ENCODE results near the gene USP54. TPM values are rescaled to one million over a fixed set of nuclear protein-coding genes. Genes with fewer than 3 reads are reported as not detected.

USP54 gene
- total and polyA plus RNA-seq, 4 donors = 1.3 to 10.4 (median 6.3) TPM

DNA sequence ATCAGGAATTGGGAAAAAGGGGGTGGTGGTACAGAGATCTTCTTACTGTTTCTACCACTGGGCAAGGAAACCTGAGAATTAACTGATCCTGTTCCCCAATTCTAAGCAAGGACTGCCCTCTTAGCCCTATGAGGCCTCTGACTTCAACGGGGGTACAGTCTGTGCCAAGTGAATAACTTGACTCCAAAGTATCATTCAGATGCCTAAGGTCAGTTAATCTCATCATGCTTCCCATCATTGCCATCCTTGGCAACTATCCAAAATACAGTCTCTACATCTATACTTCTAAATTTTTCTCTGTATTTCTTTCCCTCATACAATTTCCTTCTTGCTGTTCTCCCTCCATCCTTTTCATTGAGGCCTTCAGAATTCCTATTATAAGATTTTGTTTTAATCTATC, 105.8 kb downstream of the USP54 start:
- WGBS = 58% methylated on average over 1 of the region's 1 CpG
- TF ChIP-seq TAF1 (conservative IDR thresholded peaks at IDR 0.05) = no peak
- H3K9ac ChIP-seq (ENCODE audit: low read depth in 1 of 2, low read length in 2 of 2) = no peak overlapping the region
- H3K4me1 ChIP-seq (ENCODE audit: control insufficient read depth in 4 of 4, insufficient read depth in 4 of 4, low read length in 3 of 4) = no peaks in the 10 kb centered on the region
- DNase-seq (ENCODE audit: low spot score) = no peak
- H3K4me3 ChIP-seq (ENCODE audit: low read depth in 1 of 3, low read length in 3 of 3) = no peak overlapping the region
- H3K36me3 ChIP-seq (ENCODE audit: control insufficient read depth in 4 of 4, insufficient read depth in 3 of 4, low read depth in 1 of 4, low read length in 3 of 4) = peaks cover 0 to 2% (median 0%) of the 10 kb centered on the region in 4 donors
- H3K27ac ChIP-seq (ENCODE audit: low read depth in 1 of 2, low read length in 2 of 2) = no peak overlapping the region
- H3K9me3 ChIP-seq (ENCODE audit: control insufficient read depth in 4 of 4, low read length in 3 of 4) = no peaks in the 10 kb centered on the region
- H3K27me3 ChIP-seq (ENCODE audit: control insufficient read depth in 4 of 4, insufficient read depth in 4 of 4, low read length in 3 of 4) = no peaks in the 10 kb centered on the region

- DNase-seq (ENCODE audit: low spot score) = no peak
- H3K9me3 ChIP-seq (ENCODE audit: control insufficient read depth in 4 of 4, low read length in 3 of 4) = no peaks in the 10 kb centered on the region
- no peak overlapping the region for H3K27ac ChIP-seq (ENCODE audit: low read depth in 1 of 2, low read length in 2 of 2)
- H3K9ac ChIP-seq (ENCODE audit: low read depth in 1 of 2, low read length in 2 of 2) = no peak overlapping the region
- no peaks in the 10 kb centered on the region for H3K4me1 ChIP-seq (ENCODE audit: control insufficient read depth in 4 of 4, insufficient read depth in 4 of 4, low read length in 3 of 4)
- TF ChIP-seq NR2F2 (IDR thresholded peaks at IDR 0.05) = no peak
- no peak for TF ChIP-seq TAF1 (conservative IDR thresholded peaks at IDR 0.05)
- no peak for TF ChIP-seq SP1 (IDR thresholded peaks at IDR 0.05)
- 89% methylated on average over 7 of the region's 7 CpGs for WGBS
- no peaks in the 10 kb centered on the region for H3K27me3 ChIP-seq (ENCODE audit: control insufficient read depth in 4 of 4, insufficient read depth in 4 of 4, low read length in 3 of 4)
- peaks cover 6 to 26% (median 17%) of the 10 kb centered on the region in 4 donors for H3K36me3 ChIP-seq (ENCODE audit: control insufficient read depth in 4 of 4, insufficient read depth in 3 of 4, low read depth in 1 of 4, low read length in 3 of 4)
- H3K4me3 ChIP-seq (ENCODE audit: low read depth in 1 of 3, low read length in 3 of 3) = no peak overlapping the region
Observed at GRCh38 chr10:73480158-73480557, 111.0 kb downstream of the USP54 start.

- Histone ChIP-seq H3K9me3 (ENCODE audit: control insufficient read depth in 4 of 4, low read length in 3 of 4) (no peaks in the 10 kb centered on the region), H3K4me1 (ENCODE audit: control insufficient read depth in 4 of 4, insufficient read depth in 4 of 4, low read length in 3 of 4) (no peaks in the 10 kb centered on the region), H3K9ac (ENCODE audit: low read depth in 1 of 2, low read length in 2 of 2) (no peak overlapping the region), H3K36me3 (ENCODE audit: control insufficient read depth in 4 of 4, insufficient read depth in 3 of 4, low read depth in 1 of 4, low read length in 3 of 4) (peaks cover 9 to 33% (median 22%) of the 10 kb centered on the region in 4 donors), H3K27me3 (ENCODE audit: control insufficient read depth in 4 of 4, insufficient read depth in 4 of 4, low read length in 3 of 4) (no peaks in the 10 kb centered on the region), H3K27ac (ENCODE audit: low read depth in 1 of 2, low read length in 2 of 2) (no peak overlapping the region), H3K4me3 (ENCODE audit: low read depth in 1 of 3, low read length in 3 of 3) (no peak overlapping the region)
- TF ChIP-seq GABPA (IDR thresholded peaks at IDR 0.05 in 1 of 2, conservative IDR thresholded peaks at IDR 0.05 in 1 of 2) = no peak
- no peak for TF ChIP-seq CTCF (IDR thresholded peaks at IDR 0.05; ENCODE audit: low read depth, low read length, missing input control)
- TF ChIP-seq HNF4G (IDR thresholded peaks at IDR 0.05) = no peak
- no peak for TF ChIP-seq SP1 (IDR thresholded peaks at IDR 0.05)
- no peak for TF ChIP-seq RXRA (IDR thresholded peaks at IDR 0.05)
- no peak for TF ChIP-seq NR2F2 (IDR thresholded peaks at IDR 0.05)
- TF ChIP-seq MAX (IDR thresholded peaks at IDR 0.05) = no peak
- no peak for TF ChIP-seq FOXA1 (IDR thresholded peaks at IDR 0.05)
- no peak for TF ChIP-seq JUND (IDR thresholded peaks at IDR 0.05)
- TF ChIP-seq, protein P1, sequence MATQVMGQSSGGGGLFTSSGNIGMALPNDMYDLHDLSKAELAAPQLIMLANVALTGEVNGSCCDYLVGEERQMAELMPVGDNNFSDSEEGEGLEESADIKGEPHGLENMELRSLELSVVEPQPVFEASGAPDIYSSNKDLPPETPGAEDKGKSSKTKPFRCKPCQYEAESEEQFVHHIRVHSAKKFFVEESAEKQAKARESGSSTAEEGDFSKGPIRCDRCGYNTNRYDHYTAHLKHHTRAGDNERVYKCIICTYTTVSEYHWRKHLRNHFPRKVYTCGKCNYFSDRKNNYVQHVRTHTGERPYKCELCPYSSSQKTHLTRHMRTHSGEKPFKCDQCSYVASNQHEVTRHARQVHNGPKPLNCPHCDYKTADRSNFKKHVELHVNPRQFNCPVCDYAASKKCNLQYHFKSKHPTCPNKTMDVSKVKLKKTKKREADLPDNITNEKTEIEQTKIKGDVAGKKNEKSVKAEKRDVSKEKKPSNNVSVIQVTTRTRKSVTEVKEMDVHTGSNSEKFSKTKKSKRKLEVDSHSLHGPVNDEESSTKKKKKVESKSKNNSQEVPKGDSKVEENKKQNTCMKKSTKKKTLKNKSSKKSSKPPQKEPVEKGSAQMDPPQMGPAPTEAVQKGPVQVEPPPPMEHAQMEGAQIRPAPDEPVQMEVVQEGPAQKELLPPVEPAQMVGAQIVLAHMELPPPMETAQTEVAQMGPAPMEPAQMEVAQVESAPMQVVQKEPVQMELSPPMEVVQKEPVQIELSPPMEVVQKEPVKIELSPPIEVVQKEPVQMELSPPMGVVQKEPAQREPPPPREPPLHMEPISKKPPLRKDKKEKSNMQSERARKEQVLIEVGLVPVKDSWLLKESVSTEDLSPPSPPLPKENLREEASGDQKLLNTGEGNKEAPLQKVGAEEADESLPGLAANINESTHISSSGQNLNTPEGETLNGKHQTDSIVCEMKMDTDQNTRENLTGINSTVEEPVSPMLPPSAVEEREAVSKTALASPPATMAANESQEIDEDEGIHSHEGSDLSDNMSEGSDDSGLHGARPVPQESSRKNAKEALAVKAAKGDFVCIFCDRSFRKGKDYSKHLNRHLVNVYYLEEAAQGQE (IDR thresholded peaks at IDR 0.05) = no peak
- TF ChIP-seq YY1 (IDR thresholded peaks at IDR 0.05) = no peak
- no peak for TF ChIP-seq ATF3 (IDR thresholded peaks at IDR 0.05)
- DNase-seq (ENCODE audit: low spot score) = no peak
- 84% methylated on average over 3 of the region's 3 CpGs for WGBS
Observed at GRCh38 chr10:73478636-73479035, 112.5 kb downstream of the USP54 start.

Data from liver (tissue), 9 donors.